OCI-M2 (cell line): Measurements from ENCODE around the gene CA5A.

Experiments
- DNase-seq: peaks from one replicate; lab custom pipeline; 2025; ENCODE audit not compliant: unreplicated experiment; lab: John Stamatoyannopoulos, UW

Gene CA5A

DNA sequence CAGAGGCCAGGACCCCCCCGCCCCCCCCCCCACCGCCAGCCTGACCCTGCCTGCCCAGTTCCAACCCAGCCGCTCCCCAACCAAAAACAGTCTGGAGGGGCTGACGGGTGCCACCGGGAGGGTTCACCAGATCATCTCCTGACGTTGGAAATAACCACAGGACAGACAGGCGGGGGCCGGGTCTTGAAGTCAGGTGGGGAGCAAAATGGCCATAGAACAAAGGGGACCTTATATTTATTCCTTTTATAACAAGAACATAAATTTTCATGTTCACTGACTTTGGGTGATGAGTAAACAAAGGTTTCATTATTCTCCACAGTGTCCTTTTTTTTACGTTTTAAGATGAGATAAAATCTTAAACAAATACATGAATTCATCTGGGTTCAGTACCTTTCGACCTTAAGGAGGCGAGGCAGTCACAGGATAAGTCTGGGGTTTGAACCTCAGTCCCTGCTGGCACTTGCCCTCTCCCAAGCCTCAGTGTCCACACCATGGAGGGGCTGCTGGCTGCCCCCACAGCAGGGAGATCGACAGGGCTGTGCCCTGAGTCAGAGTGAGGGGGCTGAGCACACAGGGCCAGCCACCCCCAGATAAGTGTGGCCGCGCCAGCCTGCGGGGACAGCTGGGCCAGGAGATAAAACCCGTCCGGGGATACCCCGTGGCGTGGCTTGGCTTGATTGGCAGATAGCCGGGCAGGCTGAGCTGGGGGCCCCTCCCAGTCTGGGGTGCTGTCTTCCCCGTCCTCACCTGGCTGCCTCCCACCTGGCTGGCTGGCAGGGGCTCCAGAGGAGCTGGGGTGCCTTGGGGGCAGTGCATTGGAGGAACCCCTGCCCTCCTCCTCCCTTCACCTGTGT lies 82.0 kb downstream of the CA5A start:
- DNase-seq: no peak

DNA sequence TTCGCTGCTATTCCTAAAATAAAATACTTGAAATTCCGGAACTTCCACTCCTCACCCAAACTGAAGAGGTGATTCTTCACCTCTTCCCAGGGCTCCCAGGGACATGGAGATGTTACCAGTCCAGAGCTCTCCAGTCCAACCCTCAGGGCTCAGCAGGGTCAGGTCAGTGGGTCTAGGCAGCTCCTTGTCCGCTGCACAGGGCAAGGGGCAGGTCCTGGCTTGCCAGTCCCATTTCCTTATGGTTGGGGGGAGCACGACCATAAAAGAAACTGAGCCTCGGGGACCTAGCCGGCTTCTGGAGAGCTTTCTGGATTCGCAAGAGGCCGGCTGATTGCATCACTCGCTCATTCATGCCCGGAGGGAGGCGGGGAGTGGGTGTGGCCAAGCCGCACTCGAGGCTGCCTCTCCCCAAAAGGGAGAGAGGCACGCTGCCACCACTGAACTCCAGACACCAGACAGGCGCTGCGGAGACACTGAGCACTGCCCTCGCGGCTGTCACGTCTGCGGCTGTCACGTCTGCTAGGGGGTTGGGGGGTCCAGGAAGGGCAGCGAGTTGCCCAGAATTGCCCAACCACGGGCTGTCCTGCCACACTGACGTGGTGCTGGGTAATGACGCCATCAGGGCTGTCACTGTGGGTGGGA lies 82.8 kb downstream of the CA5A start:
- no peak for DNase-seq

DNA sequence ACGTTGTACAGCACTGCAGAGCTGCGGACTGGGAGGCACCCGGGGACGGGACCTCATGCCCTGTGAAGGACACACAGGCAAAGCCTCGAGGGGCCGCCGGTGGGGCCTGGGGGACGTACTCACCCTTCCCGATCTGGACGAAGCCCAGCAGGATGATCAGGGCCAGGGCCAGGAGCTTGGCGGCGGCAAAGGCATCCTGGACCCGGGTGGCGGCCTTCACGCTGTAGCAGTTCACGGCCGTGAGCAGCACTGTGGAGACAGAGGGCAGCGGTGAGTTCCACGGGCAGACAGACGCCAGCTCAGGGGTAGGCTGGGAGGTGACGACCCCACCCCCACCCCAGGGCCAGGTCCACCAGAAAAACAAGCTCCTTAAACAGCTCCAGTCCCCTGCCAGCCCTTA lies 84.7 kb downstream of the CA5A start:
- DNase-seq: no peak

DNA sequence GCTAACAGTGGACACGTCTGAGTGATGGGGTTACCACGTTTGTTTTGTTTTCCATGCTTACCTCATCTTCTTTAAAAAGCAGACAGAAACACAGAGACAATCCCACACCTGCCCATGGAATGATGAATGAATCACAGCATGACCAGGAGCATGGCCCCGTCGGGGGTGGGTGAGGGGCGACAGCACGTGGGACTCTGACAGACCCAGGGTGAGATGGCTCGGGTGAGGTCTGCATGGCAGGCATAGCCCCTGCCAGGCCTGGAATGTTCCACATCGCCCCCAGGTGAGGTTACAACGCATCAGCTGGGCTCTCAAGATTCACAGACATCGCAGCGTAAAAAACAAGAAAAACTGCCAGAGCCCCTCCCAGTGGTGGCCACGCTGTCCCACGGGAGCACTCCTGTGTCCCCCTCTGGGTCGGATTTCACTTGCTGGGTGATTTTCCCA lies 85.2 kb downstream of the CA5A start:
- DNase-seq: no peak

DNA sequence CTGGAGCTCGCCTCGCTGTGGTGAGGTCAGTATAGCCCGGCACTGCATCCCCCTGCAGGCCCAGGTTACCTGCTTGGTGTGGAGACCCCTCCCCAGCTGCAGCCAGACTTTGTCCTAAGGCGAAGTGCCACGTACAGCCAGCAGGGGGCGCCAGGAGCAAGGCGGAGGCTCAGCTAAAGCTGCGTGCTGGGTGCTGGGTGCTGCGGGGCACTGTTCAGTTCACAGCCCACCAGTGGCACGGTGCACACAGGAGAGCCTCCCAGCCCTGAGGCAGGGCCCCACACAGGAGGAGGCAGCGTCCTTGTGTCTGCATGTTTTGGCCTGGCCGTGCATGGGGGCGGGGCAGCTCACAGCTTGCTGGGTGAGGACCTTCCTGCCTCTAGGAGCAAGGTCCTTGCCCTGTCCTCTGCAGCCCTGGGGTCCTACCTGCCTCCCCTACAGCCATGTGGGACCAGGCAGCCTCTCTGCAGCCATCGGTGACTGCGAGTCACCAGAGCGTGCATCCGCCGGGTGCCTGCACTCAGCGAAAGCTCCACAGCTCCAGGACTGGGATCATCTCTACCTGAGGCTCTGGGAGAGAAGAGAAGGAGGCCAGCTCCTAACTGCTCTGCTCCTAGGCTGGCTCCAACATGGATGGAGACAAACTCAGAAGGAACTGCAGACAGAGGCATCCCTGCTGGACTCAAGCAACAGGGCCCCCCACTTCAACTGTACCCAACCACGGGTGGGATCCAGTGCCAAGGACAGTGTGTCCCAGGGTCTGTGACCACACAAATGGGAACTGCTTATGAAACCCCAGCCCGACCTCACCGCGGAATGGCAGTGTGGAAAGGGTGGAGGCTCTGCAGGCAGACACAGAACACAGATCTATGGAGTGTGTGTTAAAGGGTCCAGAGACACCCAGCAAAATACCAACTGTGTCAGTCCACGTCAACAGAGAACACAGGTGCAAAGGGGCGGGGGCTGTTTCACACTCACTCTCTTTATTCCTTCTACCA lies 86.0 kb downstream of the CA5A start:
- DNase-seq: no peak

DNA sequence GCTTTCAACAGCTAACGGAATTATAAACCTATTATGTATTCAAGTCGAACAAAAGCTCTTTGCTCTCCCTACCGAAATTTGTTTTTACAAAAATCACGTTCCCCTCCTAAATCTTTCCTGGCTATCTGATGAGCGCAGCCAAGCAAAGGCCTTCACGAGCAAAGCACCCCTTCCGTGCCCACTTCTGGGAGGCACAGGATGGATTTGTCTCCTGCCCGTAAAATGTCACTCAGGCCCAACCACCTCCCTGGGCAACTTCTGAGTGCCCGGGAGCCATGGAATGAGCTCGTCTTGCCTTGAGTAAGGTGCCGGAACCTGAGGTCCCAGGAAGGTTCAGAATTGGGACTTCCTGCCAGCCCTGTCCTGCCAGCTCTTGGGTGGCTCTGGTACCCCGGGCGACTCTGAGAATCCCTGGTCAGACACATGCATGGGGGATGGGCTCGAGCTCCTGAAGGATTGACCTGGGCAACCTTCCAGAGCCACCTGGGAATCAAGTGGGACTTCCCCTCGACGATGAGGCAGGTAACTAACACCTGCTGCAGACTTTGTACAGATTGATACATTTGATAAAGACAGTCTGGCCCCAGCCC lies 86.8 kb downstream of the CA5A start:
- no peak for DNase-seq

DNA sequence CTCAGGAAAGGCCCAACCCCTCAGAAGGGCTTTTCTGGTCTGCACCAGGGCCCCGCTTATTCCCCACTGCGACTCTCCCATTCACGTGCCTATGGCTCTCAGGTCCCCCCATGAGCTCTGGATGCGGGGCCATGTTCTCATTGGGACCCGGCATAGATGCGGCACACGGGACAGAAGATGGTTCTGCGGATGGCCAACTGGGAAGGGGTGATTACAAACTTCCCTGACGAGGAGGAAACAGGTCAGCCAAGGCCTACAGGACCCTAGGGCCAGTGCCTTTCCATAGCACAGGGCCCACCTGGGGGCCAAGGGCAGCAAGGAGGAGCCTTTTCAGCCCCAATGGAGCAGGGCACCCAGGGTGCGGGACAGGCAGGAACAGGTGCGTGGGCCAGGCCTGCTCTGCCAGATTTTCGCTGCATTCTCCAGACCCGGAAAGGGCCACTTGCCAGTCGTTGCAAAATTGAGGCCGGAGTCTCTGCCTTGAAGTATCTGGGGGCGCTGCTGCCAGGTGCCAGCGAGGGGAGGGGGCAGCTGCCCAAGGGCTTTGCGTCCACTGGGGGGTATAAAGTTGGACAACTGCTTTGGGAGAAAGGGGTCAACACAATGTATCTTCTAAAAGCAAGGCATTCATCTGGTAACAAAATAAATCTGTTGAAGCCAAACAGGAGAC lies 87.5 kb downstream of the CA5A start:
- no peak for DNase-seq

DNA sequence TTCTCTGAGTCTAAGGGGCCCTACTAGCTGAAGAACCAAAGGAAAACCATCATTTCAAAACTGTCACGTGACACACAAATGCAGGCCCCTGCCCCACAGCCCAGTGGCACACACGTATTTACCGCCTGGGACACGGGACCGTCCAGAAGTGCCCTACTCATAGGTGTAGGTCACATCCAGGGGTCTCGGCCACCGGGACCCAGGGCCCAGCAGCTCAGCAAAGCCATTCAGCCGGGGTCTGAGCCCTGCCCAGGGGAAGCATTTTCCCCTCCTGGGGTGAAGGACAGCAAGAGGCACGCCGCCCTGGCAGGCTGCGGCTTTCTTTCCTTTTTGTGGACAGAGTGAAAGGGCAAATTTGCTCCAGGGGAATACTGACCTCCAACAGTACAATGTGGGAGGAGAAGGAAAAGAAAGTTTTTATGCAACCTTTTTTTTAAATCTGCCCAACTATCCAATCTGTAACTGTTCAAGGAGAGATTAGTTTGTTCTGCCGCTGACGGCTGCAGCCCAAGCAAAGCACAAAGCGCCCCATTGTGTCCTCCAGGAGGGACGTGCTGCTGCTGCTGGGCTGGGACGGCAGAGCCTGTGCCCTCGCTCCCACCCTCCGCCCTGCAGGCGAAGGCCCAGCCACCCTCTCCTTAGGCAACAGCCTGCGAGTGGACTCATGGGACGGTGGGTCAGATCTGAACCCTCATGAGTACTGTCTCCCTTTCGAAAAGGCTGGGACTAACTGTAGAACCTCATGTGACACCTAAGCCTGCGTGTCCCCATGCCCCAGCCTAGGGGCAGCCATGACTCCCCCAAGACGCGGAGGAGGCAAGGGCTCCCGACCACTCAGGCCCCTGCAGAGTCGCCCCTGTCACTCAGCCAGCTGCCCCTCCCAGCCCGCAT lies 88.3 kb downstream of the CA5A start:
- DNase-seq: no peak

DNA sequence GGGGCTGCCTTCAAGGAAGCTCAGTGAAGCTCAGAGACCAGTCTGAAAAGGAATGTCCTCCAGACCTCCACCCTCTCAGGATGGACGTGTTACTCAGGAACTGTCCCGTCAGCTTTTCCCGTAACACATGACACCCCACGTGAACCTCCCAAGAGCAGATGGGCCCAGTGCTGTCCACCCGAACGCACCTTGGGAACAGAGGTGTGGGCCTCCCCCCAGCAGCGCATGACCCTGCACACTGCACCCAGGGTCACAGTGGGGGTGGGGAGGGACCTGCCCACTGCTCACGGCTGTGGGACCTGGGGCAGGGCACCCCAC lies 88.9 kb downstream of the CA5A start:
- no peak for DNase-seq

DNA sequence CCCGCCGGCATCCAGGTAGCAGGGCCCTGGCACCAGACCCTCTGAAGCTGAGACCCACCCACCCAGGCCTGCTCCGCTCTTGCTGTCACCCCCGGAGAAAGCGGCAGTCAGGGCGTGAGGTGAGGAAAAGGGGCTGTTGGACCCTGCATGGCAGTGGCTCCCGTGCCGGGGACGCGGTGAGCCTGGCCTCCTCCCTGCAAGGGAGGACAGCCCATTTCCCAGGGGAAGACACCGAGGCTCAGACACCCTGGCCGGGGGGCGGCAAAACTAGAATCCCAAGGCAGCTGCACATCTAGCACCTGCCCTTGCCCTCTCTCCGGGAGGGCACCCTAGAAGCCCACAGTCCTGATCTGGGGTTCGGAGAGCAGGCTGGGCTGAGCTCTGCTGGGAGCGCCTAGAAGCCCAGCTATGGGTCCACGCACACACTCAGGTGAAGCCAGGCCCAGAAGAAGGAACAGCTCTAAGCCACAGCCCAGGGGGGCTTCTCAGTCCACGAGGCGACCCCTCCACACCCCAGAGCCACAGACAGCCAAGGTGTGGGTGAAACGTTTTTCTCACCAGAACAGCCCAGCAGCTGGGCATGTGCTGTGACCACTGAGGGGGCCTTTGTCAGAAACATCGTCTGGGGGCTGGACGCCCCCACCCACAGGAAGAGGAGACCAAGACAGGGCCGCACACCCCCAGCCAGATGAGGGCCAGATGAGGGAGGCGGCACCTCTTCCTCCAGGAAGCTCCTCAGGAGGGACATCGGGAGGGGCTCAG lies 89.4 kb downstream of the CA5A start:
- no peak for DNase-seq

DNA sequence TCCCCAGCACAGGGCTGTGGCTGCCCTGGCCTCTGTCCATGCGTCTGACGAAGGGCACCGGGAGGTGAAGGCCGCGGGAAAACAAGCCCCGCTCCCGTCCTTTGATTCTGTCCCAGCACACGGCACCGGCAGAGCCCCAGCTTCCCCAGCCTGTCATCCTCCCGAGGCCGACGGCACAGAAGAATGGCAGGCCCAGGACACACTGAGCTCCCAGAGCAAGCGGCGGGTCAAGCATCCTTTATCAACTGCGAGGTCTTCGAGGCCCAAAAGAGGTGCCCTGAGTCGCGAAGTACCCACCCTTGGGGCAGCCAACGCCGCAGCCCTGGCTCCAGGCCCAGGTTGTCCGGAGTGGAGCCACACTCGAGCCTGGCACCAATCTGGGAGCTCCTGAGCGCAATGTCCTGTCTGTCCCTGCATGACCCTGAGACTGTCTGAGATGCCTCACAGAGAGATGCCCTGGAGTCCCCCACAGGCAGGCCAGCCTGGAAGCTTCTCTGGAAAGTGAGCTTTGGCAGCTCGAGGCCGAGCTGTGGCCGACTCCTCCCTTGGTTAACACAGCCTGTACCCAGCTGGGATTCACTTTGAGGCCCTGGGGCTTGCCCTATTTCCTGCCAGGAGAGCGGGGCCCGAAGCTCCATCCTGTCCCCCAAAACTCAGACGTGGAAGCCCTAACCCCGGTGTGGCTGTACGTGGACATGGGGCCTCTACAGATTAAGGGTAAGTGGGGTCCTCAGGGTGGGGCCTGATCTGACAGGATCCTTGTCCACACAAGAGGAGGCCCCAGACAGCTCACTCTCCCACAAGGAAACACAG lies 90.3 kb downstream of the CA5A start:
- no peak for DNase-seq

DNA sequence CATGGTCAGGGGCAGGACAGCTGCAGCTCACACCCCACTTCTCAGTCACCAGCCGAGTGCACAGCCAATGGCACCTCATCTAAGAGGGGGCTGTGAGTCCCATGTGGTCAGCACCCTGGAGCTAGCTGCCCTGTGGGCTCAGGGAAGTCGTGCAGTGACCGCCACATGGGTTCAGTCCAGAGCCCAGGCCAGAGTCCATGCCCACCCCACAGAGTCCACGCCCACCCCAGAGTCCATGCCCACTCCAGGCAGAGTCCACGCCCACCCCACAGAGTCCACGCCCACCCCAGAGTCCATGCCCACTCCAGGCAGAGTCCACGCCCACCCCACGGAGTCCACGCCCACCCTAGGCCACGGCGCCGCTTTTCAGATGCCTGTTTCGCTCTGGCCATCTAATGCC lies 91.1 kb downstream of the CA5A start:
- DNase-seq: no peak

DNA sequence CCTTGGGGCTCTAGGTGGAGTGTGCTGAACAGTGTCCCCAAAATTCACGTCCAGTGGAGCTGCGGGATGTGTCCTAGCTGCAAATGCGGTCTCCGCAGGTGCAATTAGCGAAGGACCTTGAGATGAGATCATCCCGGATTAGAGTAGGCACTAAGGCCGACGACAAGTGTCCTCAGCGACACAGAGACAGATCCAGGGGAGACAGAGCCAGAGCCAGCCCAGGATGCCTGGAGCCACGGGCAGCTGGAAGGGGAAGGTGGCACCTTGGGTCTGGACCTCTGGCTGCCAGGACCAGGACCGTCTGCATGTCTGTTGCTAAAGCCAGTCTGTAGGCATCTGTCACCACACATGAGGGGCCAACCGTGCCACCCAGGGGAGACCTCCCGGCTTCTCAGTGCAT lies 91.5 kb downstream of the CA5A start:
- no peak for DNase-seq

DNA sequence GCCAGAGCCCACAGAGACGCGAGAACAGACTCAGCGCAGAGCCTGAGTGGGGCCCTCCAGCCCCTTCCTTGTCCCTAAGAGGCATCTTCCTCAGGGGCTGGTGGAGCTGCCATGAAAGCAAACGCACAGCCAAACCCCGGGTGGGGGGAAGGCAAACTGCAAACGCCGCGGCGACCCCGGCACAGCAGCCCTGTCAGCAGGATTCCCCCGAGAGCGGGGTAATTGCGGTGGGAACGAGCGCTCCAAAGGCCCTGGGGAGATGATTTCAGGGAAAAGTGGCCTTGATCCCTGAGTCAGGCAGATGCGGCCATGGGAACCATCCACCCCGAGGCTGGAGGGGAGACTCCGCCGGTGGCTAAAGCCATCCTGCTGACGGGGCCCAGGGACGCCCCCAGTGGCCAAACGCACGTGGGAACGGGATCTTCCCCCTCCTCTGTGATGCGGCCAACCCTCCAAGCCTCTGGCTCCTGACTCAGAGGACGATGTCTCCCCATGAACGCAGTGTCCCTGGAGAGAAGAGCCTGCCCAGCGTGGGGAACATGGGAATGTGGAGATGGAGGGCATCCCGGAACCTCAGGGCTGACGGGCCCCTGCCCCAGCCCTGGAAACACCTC lies 92.1 kb downstream of the CA5A start:
- DNase-seq: no peak

DNA sequence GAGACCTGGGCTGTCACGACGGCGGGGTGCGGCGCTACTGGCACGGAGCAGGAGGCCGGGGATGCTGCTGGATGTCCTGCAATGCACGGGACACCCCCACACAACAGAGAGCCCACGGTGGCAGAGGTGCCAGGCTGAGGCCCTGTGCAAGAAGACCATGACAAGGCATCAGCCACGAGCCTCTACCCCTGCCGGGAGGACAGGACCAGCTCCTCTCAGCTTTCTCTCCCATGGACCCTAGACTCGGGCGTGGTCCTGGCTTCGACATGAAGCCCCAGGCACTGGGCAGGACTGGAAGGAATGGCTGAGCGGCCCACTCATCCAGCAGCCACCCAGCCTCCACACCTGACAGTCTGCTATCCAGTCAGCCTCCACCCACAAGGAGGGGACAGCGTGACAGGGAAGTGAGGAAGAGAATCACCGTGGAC lies 92.6 kb downstream of the CA5A start:
- DNase-seq: no peak

DNA sequence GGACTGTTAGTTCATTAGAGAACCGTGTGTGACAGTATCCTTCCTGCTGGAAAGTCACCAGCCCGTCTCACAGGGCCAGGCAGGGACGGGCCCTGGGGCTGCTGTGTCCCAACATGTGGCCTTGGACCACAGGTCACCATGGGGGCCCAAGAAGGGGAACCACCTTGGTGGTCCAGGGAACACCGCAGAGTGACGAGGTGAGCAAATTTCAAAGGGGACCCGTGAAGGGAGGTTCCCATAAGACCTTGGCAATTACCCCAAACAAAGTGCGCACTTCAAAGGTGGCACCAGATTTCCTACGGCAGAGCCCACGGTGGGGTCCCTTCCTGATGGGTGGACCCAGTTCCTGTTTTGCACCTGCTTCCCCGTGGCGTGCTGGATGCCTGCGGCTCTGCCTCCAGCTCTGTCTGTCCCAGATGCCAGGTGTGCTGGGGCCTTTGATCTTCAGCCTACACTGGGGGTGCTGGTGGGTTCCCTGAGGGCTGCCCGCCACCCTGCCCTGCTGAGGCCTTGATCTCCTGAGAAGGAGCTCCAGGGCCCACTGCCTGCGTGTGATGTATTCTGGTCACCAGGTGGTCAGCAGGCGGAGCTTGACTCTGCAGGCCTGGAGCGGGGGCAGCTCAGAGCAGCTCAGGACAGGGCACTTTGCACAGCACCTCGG lies 94.0 kb downstream of the CA5A start:
- no peak for DNase-seq
